ENCODE measurements around the gene TNRC6B. TPM values are rescaled to one million over a fixed set of nuclear protein-coding genes. Genes with fewer than 3 reads are reported as not detected.
"Not testable (repeated sequence)": the region's sequence is repeated elsewhere in the genome, so short reads cannot be mapped to it uniquely, and the experiment has no call there.

The TNRC6B gene
- total RNA-seq, 1 experiment from 2014 or later, result 62.7 TPM

DNA sequence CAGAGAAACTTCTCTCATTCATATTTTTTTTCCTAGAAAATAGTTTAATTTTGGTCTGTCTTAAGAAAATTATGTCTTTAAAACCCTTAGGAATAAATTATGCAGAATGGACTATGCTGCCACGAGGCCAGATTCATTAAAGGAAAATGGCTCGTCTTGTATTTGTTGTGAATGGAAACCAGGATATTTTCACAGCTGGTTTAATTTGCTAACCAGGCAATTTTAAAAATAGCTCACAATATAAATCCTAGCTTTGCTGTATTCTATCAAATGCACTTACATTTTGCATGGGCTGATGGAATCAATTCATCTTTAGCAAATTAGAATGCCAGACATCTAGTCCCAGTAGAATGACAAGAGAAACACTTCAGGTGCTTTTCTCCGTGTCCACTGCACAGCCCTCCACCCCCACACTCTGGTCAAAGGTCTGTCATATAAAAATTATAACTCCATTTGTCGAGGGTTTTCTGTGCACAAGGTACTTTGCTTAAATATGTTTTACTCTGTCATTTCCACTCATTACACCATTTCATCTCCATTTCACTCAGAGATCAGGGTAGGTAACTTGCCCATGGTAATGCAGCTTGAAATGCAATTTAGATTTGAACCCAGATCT, 20.3 kb upstream of the TNRC6B start:
- Histone ChIP-seq H3K79me2 (ENCODE audit: low read depth) (no peaks in the 10 kb centered on the region), H3K4me2 (no peak overlapping the region), H3K9me3 (ENCODE audit: insufficient read depth, low read depth) (peaks cover 8% of the 10 kb centered on the region), H3K27ac (no peak overlapping the region), H3K4me1 (replicated peaks; ENCODE audit: insufficient read depth) (peaks cover 26% of the 10 kb centered on the region), H4K20me1 (ENCODE audit: insufficient read depth) (no peaks in the 10 kb centered on the region), H3K36me3 (ENCODE audit: low read depth) (no peaks in the 10 kb centered on the region), H3K4me3 (no peak overlapping the region), H3K9me2 (ENCODE audit: insufficient read depth) (no peaks in the 10 kb centered on the region), H3K27me3 (ENCODE audit: insufficient read depth, low read depth) (no peaks in the 10 kb centered on the region), H2AFZ (no peak overlapping the region), H3F3A (ENCODE audit: insufficient read depth, low read depth) (peaks cover 26% of the 10 kb centered on the region)
- no peak for TF ChIP-seq EZH2 (IDR thresholded peaks at IDR 0.05; ENCODE audit: low read depth)
- TF ChIP-seq, protein P1, sequence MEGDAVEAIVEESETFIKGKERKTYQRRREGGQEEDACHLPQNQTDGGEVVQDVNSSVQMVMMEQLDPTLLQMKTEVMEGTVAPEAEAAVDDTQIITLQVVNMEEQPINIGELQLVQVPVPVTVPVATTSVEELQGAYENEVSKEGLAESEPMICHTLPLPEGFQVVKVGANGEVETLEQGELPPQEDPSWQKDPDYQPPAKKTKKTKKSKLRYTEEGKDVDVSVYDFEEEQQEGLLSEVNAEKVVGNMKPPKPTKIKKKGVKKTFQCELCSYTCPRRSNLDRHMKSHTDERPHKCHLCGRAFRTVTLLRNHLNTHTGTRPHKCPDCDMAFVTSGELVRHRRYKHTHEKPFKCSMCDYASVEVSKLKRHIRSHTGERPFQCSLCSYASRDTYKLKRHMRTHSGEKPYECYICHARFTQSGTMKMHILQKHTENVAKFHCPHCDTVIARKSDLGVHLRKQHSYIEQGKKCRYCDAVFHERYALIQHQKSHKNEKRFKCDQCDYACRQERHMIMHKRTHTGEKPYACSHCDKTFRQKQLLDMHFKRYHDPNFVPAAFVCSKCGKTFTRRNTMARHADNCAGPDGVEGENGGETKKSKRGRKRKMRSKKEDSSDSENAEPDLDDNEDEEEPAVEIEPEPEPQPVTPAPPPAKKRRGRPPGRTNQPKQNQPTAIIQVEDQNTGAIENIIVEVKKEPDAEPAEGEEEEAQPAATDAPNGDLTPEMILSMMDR (conservative IDR thresholded peaks at IDR 0.05), result no peak
- DNase-seq, result no peak
- ChIA-PET POLR2A (ENCODE audit: unreplicated experiment) (interaction anchor here (0.6 kb wide), 1 partner anchor 20 kb away, joined by 4 read pairs; no protein-coding TSS in a partner anchor), CTCF (no interaction called here)
- BruUV-seq (replicated peaks), result no TSS peak
- intact Hi-C loops (cut with micrococcal nuclease; ENCODE audit: unreplicated experiment), result no loop called here

DNA sequence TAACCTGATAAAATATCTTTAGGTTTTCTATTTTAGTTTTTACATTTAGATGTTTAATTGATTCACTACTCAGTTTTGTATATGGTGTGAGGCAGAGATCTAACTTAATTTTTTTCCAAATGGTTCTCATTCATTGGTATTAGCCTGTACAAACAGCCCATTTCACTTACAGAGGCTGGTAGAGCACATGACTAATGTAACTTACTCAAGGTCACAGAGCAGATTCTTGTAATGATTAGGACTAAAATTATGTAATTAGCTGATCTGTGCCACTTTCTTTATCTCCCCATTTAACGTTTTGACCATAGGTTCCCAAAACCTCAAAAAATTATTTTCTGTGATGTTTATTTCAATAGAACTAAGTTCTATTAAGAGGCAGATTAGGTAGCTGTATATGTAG, 16.5 kb upstream of the TNRC6B start:
- POLR2A ChIA-PET (ENCODE audit: unreplicated experiment), result interaction anchor here (0.6 kb wide), 1 partner anchor 16 kb away, joined by 7 read pairs; no protein-coding TSS in a partner anchor
- BruUV-seq (replicated peaks), result no TSS peak
- Histone ChIP-seq H3K4me1 (replicated peaks; ENCODE audit: insufficient read depth) (peaks cover 14% of the 10 kb centered on the region), H2AFZ (no peak overlapping the region), H3F3A (ENCODE audit: insufficient read depth, low read depth) (peaks cover 12% of the 10 kb centered on the region), H3K9me3 (ENCODE audit: insufficient read depth, low read depth) (no peaks in the 10 kb centered on the region), H3K27ac (no peak overlapping the region), H3K4me2 (no peak overlapping the region), H3K4me3 (no peak overlapping the region), H3K9me2 (ENCODE audit: insufficient read depth) (no peaks in the 10 kb centered on the region), H4K20me1 (ENCODE audit: insufficient read depth) (no peaks in the 10 kb centered on the region), H3K79me2 (ENCODE audit: low read depth) (no peaks in the 10 kb centered on the region), H3K36me3 (ENCODE audit: low read depth) (0 out of 2 replicates have a peak, but pooled peaks cover 4% of the 10 kb centered on the region), H3K27me3 (ENCODE audit: insufficient read depth, low read depth) (no peaks in the 10 kb centered on the region)
- intact Hi-C loops (cut with micrococcal nuclease; ENCODE audit: unreplicated experiment), result no loop called here
- no peak for DNase-seq
- TF ChIP-seq EZH2 (IDR thresholded peaks at IDR 0.05; ENCODE audit: low read depth), result no peak
- TF ChIP-seq, protein P1 (conservative IDR thresholded peaks at IDR 0.05), result no peak
- CTCF ChIA-PET, result no interaction called here

DNA sequence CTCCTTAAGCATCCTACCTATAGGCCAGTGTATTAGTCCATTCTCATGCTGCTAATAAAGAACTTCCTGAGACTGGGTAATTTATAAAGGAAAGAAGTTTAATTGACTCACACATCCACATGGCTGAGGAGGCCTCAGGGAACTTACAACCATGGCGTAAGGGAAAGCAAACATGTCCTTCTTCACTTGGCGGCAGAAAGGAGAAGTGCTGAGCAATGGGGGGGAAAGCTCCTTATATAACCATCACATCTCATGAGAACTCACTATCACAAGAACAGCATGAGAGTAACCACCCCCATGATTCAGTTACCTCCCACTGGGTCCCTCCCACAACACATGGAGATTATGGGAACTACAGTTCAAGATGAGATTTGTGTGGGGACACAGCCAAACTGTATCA, 12.2 kb upstream of the TNRC6B start:
- H4K20me1 ChIP-seq (ENCODE audit: insufficient read depth); H2AFZ ChIP-seq; H3K9me2 ChIP-seq (ENCODE audit: insufficient read depth); CTCF ChIA-PET; H3K36me3 ChIP-seq (ENCODE audit: low read depth); POLR2A ChIA-PET (ENCODE audit: unreplicated experiment); BruUV-seq (replicated peaks); H3K27me3 ChIP-seq (ENCODE audit: insufficient read depth, low read depth); H3K79me2 ChIP-seq (ENCODE audit: low read depth); H3K9me3 ChIP-seq (ENCODE audit: insufficient read depth, low read depth); H3F3A ChIP-seq (ENCODE audit: insufficient read depth, low read depth); intact Hi-C loops (cut with micrococcal nuclease; ENCODE audit: unreplicated experiment); H3K27ac ChIP-seq; H3K4me1 ChIP-seq (replicated peaks; ENCODE audit: insufficient read depth); H3K4me3 ChIP-seq; H3K4me2 ChIP-seq; DNase-seq: not testable (repeated sequence)

Measured in PC-9 (cell line).